OCI-LY1 (cell line): ENCODE measurements around the gene NELL1.

Experiments used
- H2AFZ ChIP-seq: fragments of 200-600 bp; sonication (generic), shearing (Covaris generic); 2 replicates; pipeline ENCODE4 v1.6.0; 2014; ENCODE audit warnings: antibody characterized with exemption, mild to moderate bottlenecking, low read length
- H3F3A ChIP-seq: fragments of 200-600 bp; sonication (generic), shearing (Covaris generic); 2 replicates; pipeline ENCODE4 v1.6.0; 2014; ENCODE audit warnings: mild to moderate bottlenecking, antibody characterized with exemption, low read length, moderate library complexity; ENCODE audit not compliant: insufficient read depth
- H3K27ac ChIP-seq: fragments of 200-600 bp; sonication (generic); 2 replicates; pipeline ENCODE4 v1.5.1; 2014; ENCODE audit warnings: low read length, mixed run types, mild to moderate bottlenecking, low read depth; ENCODE audit not compliant: poor library complexity, severe bottlenecking
- H3K27me3 ChIP-seq: fragments of 200-600 bp; sonication (generic); 2 replicates; pipeline ENCODE4 v1.6.0; 2014; ENCODE audit warnings: antibody characterized with exemption, mild to moderate bottlenecking, low read length, moderate library complexity; ENCODE audit not compliant: insufficient read depth
- H3K36me3 ChIP-seq: fragments of 200-600 bp; sonication (generic); 2 replicates; pipeline ENCODE4 v1.6.1; 2014; ENCODE audit warnings: mild to moderate bottlenecking, antibody characterized with exemption, low read length, moderate library complexity, mixed read lengths; ENCODE audit not compliant: insufficient read depth
- H3K4me1 ChIP-seq: fragments of 200-600 bp; sonication (generic); 2 replicates; pipeline ENCODE4 v1.5.1; 2014; ENCODE audit warnings: mild to moderate bottlenecking, low read length, moderate library complexity; ENCODE audit not compliant: insufficient read depth, severe bottlenecking
- H3K4me2 ChIP-seq: fragments of 200-600 bp; sonication (generic), shearing (Covaris generic); 2 replicates; pipeline ENCODE4 v1.6.1; 2014; ENCODE audit warnings: low read length
- H3K4me3 ChIP-seq: fragments of 200-600 bp; sonication (generic); 2 replicates; pipeline ENCODE4 v1.5.1; 2014; ENCODE audit warnings: low read length, low read depth, mild to moderate bottlenecking, mixed read lengths; ENCODE audit not compliant: poor library complexity, severe bottlenecking
- H3K79me2 ChIP-seq: fragments of 200-600 bp; shearing (Covaris generic); 2 replicates; pipeline ENCODE4 v1.6.1; 2016; ENCODE audit warnings: mixed run types, low read length, mixed read lengths; ENCODE audit not compliant: insufficient read depth
- H3K9ac ChIP-seq: fragments of 200-600 bp; sonication (generic), shearing (Covaris generic); 2 replicates; pipeline ENCODE4 v1.6.1; 2014; ENCODE audit warnings: mild to moderate bottlenecking, low read length, mixed read lengths
- H3K9me2 ChIP-seq: fragments of 200-600 bp; sonication (generic), shearing (Covaris generic); 2 replicates; pipeline ENCODE4 v1.6.1; 2014; ENCODE audit warnings: low read depth, mild to moderate bottlenecking, low read length, mixed read lengths
- H3K9me3 ChIP-seq: fragments of 200-600 bp; shearing (Covaris generic); 2 replicates; pipeline ENCODE4 v1.6.1; 2014; ENCODE audit warnings: low read length, mixed read lengths
- H4K20me1 ChIP-seq: fragments of 200-600 bp; sonication (generic), shearing (Covaris generic); 2 replicates; pipeline ENCODE4 v1.6.0; 2016; ENCODE audit warnings: mild to moderate bottlenecking, low read length; ENCODE audit not compliant: insufficient read depth
- EZH2 ChIP-seq: fragments of 200-600 bp; sonication (generic), shearing (Covaris generic); IDR thresholded peaks from 2 replicates; pipeline ENCODE4 v1.8.0; 2017; ENCODE audit warnings: borderline replicate concordance, mixed run types, mild to moderate bottlenecking, antibody characterized with exemption, low read length, moderate library complexity, mixed read lengths
- TF ChIP-seq, protein P1 (sequence below): fragments of 200-600 bp; sonication (generic), shearing (Covaris generic); IDR thresholded peaks from 2 replicates; pipeline ENCODE4 v1.5.1; 2017; ENCODE audit warnings: mild to moderate bottlenecking, antibody characterized with exemption, low read length, moderate library complexity, mixed read lengths

Gene NELL1

GRCh38 chr11:20876738-20877137 lies 207.4 kb downstream of the NELL1 start:
- Histone ChIP-seq H3K4me3 (no peak overlapping the region), H3K36me3 (no peaks in the 10 kb centered on the region), H4K20me1 (no peaks in the 10 kb centered on the region), H3F3A (no peaks in the 10 kb centered on the region), H3K27me3 (no peaks in the 10 kb centered on the region), H3K9me3 (no peaks in the 10 kb centered on the region), H2AFZ (no peak overlapping the region), H3K27ac (no peak overlapping the region), H3K9me2 (no peaks in the 10 kb centered on the region), H3K4me2 (no peak overlapping the region), H3K4me1 (no peaks in the 10 kb centered on the region), H3K79me2 (no peaks in the 10 kb centered on the region), H3K9ac (no peak overlapping the region)
- TF ChIP-seq EZH2: no peak
- TF ChIP-seq, protein P1, sequence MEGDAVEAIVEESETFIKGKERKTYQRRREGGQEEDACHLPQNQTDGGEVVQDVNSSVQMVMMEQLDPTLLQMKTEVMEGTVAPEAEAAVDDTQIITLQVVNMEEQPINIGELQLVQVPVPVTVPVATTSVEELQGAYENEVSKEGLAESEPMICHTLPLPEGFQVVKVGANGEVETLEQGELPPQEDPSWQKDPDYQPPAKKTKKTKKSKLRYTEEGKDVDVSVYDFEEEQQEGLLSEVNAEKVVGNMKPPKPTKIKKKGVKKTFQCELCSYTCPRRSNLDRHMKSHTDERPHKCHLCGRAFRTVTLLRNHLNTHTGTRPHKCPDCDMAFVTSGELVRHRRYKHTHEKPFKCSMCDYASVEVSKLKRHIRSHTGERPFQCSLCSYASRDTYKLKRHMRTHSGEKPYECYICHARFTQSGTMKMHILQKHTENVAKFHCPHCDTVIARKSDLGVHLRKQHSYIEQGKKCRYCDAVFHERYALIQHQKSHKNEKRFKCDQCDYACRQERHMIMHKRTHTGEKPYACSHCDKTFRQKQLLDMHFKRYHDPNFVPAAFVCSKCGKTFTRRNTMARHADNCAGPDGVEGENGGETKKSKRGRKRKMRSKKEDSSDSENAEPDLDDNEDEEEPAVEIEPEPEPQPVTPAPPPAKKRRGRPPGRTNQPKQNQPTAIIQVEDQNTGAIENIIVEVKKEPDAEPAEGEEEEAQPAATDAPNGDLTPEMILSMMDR: no peak

DNA sequence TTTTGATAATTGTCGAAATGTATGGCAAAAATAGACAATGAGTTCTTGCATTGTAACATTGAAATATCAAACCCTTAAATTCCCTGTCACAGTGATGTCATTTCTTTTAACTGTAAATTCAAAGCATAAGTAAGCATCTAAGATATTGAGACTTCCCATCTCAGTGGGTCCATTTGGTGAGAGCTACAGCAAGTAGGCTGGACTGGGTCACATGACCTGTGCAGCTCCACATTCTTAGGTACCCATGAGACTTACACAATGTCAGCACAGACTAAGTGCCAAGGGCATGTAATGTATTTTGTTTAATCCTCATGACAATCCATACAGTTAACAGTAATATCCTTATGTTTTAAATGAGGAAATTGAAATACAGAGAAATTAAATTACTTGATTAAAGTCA lies 210.7 kb downstream of the NELL1 start:
- Histone ChIP-seq H3K79me2 (no peaks in the 10 kb centered on the region), H4K20me1 (no peaks in the 10 kb centered on the region), H3K4me3 (no peak overlapping the region), H3K27ac (no peak overlapping the region), H3K9me3 (no peaks in the 10 kb centered on the region), H3K27me3 (no peaks in the 10 kb centered on the region), H3K36me3 (no peaks in the 10 kb centered on the region), H3K9me2 (no peaks in the 10 kb centered on the region), H3K9ac (no peak overlapping the region), H3K4me2 (no peak overlapping the region), H3K4me1 (no peaks in the 10 kb centered on the region), H3F3A (no peaks in the 10 kb centered on the region), H2AFZ (no peak overlapping the region)
- no peak for TF ChIP-seq EZH2
- TF ChIP-seq, protein P1: no peak

DNA sequence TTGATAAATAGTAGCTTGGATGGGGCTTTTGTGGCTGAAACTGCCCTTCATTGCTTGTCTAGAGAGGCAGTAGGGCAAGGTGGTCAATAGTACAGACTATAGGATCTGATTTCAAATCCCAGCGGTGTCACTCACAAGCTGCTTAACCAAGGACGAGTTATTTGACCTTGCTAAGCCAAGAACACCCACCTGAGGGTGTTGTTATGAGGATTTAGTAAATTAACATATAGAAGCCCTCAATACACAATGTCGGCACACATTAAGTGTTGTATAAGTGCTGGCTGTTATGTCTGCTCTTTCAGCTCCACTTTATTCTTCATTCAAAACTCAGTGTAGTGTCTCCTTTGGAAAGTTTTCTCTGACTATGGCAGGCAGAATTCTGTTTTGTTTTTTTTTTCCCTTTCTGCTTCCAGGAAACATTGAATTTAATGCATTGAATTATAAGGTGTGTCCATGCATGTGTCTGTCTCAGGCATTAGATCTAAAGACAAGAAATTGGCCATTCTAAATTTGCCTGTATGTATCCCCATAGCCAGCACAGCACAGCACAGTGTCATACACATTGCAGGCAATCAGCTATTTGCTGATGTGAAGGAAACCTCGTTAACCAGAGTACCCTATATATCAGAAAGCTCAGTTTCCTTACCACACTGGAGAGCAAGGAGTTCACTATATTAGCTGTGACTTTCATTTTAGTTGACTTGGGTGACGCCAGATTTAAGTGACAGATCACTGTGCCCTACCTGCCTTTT lies 212.1 kb downstream of the NELL1 start:
- no peak overlapping the region for H3K27ac ChIP-seq
- no peaks in the 10 kb centered on the region for H3K79me2 ChIP-seq
- H2AFZ ChIP-seq: no peak overlapping the region
- H3K9me3 ChIP-seq: no peaks in the 10 kb centered on the region
- H3K36me3 ChIP-seq: no peaks in the 10 kb centered on the region
- H3K4me3 ChIP-seq: no peak overlapping the region
- H3K4me1 ChIP-seq: no peaks in the 10 kb centered on the region
- H3K9me2 ChIP-seq: no peaks in the 10 kb centered on the region
- H3K9ac ChIP-seq: no peak overlapping the region
- no peak overlapping the region for H3K4me2 ChIP-seq
- no peaks in the 10 kb centered on the region for H4K20me1 ChIP-seq
- TF ChIP-seq, protein P1: no peak
- TF ChIP-seq EZH2: no peak
- no peaks in the 10 kb centered on the region for H3K27me3 ChIP-seq
- H3F3A ChIP-seq: no peaks in the 10 kb centered on the region
